Bronchial epithelial cell (primary cell): ENCODE data around the gene NOX1. TPM values are rescaled to one million over a fixed set of nuclear protein-coding genes. Genes with fewer than 3 reads are reported as not detected.

Experiments
- DNase-seq: peaks from one replicate; pipeline ENCODE4 v3.0.0-alpha.2; 2010; ENCODE audit warnings: low read depth
- FAIRE-seq: peaks from 2 replicates; lab custom pipeline; 2011; peaks lifted over from hg19 to GRCh38; lab: Jason Lieb, UNC
- H3K27me3 ChIP-seq: 2 replicates; pipeline ENCODE4 v1.5.1; 2011; ENCODE audit warnings: low read length; ENCODE audit not compliant: control insufficient read depth, insufficient read depth
- H3K36me3 ChIP-seq: 2 replicates; pipeline ENCODE4 v1.5.1; 2011; ENCODE audit warnings: low read length; ENCODE audit not compliant: control insufficient read depth, insufficient read depth
- H3K4me3 ChIP-seq: 2 replicates; pipeline ENCODE4 v1.5.1; 2011; ENCODE audit warnings: mild to moderate bottlenecking, low read depth, low read length, control low read depth
- total RNA-seq: library from RNA; depleted of rRNA; stranded (reverse); fragments of >200 nt; gene quantifications from 2 replicates; pipeline ENCODE4 v1.2.1, GENCODE V29; 2014
- TF ChIP-seq, protein P1 (sequence below): IDR thresholded peaks from 2 replicates; pipeline ENCODE4 v1.5.1; 2011; ENCODE audit warnings: mild to moderate bottlenecking, moderate library complexity, low read length, control low read depth, inconsistent platforms; ENCODE audit not compliant: insufficient read depth, severe bottlenecking

The NOX1 gene
- total RNA-seq, 1 donor from 2014 or later, result not detected

DNA sequence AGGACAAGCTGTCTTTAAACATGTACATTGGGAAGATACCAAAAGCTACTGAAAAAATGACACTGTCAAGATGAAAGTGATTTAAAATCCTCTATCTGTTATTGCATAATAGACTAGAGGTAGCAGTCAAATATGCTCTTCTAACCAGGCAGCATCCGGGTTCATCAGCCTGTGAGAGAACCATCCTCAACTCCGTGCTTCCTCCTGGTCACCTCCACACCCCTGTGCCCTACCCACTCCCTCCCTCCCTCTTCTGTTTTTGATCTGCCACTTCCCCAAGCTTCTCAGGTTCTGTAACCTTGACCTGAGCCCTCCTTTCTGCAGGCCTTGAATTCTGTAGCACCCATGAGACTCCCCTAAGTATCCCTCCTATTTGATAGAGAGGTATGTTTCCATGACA lies 5.9 kb downstream of the NOX1 start:
- no peak overlapping the region for H3K4me3 ChIP-seq
- FAIRE-seq, result no peak
- TF ChIP-seq, protein P1, sequence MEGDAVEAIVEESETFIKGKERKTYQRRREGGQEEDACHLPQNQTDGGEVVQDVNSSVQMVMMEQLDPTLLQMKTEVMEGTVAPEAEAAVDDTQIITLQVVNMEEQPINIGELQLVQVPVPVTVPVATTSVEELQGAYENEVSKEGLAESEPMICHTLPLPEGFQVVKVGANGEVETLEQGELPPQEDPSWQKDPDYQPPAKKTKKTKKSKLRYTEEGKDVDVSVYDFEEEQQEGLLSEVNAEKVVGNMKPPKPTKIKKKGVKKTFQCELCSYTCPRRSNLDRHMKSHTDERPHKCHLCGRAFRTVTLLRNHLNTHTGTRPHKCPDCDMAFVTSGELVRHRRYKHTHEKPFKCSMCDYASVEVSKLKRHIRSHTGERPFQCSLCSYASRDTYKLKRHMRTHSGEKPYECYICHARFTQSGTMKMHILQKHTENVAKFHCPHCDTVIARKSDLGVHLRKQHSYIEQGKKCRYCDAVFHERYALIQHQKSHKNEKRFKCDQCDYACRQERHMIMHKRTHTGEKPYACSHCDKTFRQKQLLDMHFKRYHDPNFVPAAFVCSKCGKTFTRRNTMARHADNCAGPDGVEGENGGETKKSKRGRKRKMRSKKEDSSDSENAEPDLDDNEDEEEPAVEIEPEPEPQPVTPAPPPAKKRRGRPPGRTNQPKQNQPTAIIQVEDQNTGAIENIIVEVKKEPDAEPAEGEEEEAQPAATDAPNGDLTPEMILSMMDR, result no peak
- no peak for DNase-seq
- no peaks in the 10 kb centered on the region for H3K27me3 ChIP-seq
- H3K36me3 ChIP-seq, result no peaks in the 10 kb centered on the region

DNA sequence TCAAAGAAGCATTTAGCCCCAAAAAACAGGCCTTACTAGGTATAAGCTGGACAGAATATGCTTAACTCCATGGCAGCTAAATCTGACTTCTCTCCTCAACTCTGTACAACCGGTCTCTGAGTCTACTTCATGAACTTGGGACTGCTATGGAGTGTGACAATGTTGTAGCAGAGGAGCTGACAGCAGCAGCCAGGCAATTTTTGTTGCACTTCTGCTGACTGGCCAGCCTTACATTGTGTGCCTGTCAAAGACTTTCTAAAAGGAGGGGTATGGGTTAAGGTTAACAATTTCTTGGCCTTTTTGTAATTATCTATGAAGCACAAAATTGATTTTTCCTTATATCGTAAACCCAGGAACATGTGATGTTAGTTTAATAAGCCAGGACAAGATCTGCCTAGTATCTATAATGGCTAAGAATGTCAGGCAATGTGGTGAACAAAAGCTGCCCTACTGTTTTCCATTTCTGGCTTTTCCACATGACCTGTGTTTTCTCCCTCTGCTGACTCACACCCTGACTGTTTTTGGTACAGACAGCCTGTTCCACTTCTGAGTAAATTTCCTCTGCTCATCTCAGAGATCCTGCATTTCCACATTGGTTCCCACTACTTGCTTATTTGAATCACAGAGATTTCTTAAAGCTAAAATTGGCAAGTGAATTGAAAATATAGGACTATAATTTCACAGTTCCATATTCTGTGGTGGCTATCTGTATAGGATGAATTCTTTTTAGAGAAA lies 9.3 kb downstream of the NOX1 start:
- DNase-seq (peak; percentile 31), FAIRE-seq (no peak)
- H3K36me3 ChIP-seq, result no peaks in the 10 kb centered on the region
- H3K27me3 ChIP-seq, result no peaks in the 10 kb centered on the region
- no peak overlapping the region for H3K4me3 ChIP-seq
- TF ChIP-seq, protein P1, result no peak

DNA sequence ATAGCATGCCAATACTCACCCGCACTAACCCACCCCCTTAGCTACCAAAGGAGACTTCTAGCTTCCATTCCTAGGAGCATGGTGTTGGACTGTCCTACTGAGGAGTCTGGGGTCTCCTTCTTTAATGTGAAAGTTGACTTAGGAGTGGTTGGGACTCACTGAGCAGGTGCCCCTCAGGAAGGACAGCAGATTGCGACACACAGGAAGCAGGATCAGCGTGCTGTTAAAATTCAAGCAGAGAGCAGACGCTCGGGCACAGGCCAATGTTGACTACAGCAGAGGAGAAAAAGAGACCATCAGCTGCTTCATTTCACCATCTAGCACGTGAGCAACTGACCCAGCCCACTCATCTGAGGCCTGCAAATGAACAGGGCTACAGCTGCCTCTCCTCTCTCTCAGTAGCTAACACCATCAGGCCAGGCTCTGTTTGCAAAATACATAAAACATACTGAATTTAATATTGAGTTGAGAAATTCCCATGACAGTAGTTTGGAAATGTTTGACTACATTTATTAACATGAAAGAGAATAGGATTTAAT lies 10.8 kb downstream of the NOX1 start:
- TF ChIP-seq, protein P1, result no peak
- H3K27me3 ChIP-seq, result no peaks in the 10 kb centered on the region
- H3K36me3 ChIP-seq, result no peaks in the 10 kb centered on the region
- DNase-seq (no peak), FAIRE-seq (no peak)
- no peak overlapping the region for H3K4me3 ChIP-seq

DNA sequence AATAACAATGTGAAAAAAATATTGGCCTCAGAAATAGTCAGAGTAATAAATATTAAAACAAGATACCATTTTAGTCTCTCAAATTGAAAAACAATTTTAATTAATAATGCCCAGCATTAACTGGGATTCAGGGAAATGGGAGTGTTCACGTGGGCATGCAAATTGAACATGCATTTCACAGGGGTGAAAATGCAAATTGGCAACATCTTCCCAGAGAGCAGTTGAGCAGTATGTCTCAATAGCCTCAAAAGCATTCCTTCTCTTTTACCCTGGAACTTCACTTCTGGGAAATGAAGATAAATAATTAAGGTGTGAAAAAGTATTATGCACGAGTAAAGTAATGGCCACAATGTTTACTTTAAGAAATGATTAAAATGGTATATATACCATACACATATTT lies 21.3 kb downstream of the NOX1 start:
- Histone ChIP-seq H3K27me3 (no peaks in the 10 kb centered on the region), H3K4me3 (no peak overlapping the region), H3K36me3 (no peaks in the 10 kb centered on the region)
- TF ChIP-seq, protein P1, result no peak
- FAIRE-seq (no peak), DNase-seq (no peak)

DNA sequence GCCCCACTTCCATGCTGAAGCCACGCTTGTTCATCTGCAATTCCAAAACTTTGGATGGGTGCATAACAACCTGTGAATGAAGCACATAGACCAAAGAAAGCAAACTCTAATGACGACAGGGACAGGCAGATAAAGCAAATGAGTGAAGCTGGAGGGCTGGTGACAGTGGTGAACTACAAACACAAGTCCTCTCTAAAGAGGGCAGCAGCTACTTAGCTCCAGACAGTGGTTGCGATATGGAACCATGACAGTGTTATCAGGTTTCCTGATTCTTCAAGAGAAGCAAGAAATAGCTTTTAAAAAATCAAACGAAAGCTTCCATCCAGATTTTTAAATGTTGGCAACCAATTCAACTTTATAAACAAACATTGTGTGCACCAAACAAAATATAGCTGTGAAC lies 23.8 kb downstream of the NOX1 start:
- H3K4me3 ChIP-seq, result no peak overlapping the region
- no peaks in the 10 kb centered on the region for H3K27me3 ChIP-seq
- DNase-seq, result no peak
- TF ChIP-seq, protein P1, result no peak
- no peak for FAIRE-seq
- no peaks in the 10 kb centered on the region for H3K36me3 ChIP-seq
